ENCODE measurements around the gene INPP4B. TPM values are rescaled to one million over a fixed set of nuclear protein-coding genes. Genes with fewer than 3 reads are reported as not detected.

The INPP4B gene
- total RNA-seq, 1 donor from 2014 or later = 4.9 TPM

GRCh38 chr4:142708231-142708630, 137.9 kb downstream of the INPP4B start:
- H3K36me3 Mint-ChIP-seq (ENCODE audit: low read depth, unreplicated experiment) = peaks cover 7% of the 10 kb centered on the region
- H3K9me3 Mint-ChIP-seq (ENCODE audit: unreplicated experiment) = no peaks in the 10 kb centered on the region
- DNase-seq (ENCODE audit: low spot score) = no peak
- no peak overlapping the region for H3K4me3 Mint-ChIP-seq (ENCODE audit: unreplicated experiment)
- no peak overlapping the region for H3K27ac Mint-ChIP-seq (ENCODE audit: unreplicated experiment)
- no peaks in the 10 kb centered on the region for H3K4me1 Mint-ChIP-seq (ENCODE audit: unreplicated experiment)
- TF ChIP-seq CTCF (IDR thresholded peaks at IDR 0.05; ENCODE audit: unreplicated experiment) = no peak
- H3K27me3 Mint-ChIP-seq (ENCODE audit: unreplicated experiment) = no peaks in the 10 kb centered on the region

GRCh38 chr4:142707401-142707800, 138.7 kb downstream of the INPP4B start:
- TF ChIP-seq CTCF (IDR thresholded peaks at IDR 0.05; ENCODE audit: unreplicated experiment) = no peak
- H3K4me1 Mint-ChIP-seq (ENCODE audit: unreplicated experiment) = no peaks in the 10 kb centered on the region
- no peak overlapping the region for H3K27ac Mint-ChIP-seq (ENCODE audit: unreplicated experiment)
- DNase-seq (ENCODE audit: low spot score) = no peak
- H3K4me3 Mint-ChIP-seq (ENCODE audit: unreplicated experiment) = no peak overlapping the region
- peaks cover 7% of the 10 kb centered on the region for H3K36me3 Mint-ChIP-seq (ENCODE audit: low read depth, unreplicated experiment)
- no peaks in the 10 kb centered on the region for H3K27me3 Mint-ChIP-seq (ENCODE audit: unreplicated experiment)
- no peaks in the 10 kb centered on the region for H3K9me3 Mint-ChIP-seq (ENCODE audit: unreplicated experiment)

GRCh38 chr4:142706381-142706780, 139.7 kb downstream of the INPP4B start:
- Mint-ChIP-seq H3K4me3 (ENCODE audit: unreplicated experiment) (no peak overlapping the region), H3K36me3 (ENCODE audit: low read depth, unreplicated experiment) (peaks cover 7% of the 10 kb centered on the region), H3K4me1 (ENCODE audit: unreplicated experiment) (no peaks in the 10 kb centered on the region), H3K9me3 (ENCODE audit: unreplicated experiment) (no peaks in the 10 kb centered on the region), H3K27ac (ENCODE audit: unreplicated experiment) (no peak overlapping the region), H3K27me3 (ENCODE audit: unreplicated experiment) (no peaks in the 10 kb centered on the region)
- DNase-seq (ENCODE audit: low spot score) = no peak
- no peak for TF ChIP-seq CTCF (IDR thresholded peaks at IDR 0.05; ENCODE audit: unreplicated experiment)

- DNase-seq (ENCODE audit: low spot score) = no peak
- Mint-ChIP-seq H3K4me3 (ENCODE audit: unreplicated experiment) (no peak overlapping the region), H3K4me1 (ENCODE audit: unreplicated experiment) (no peaks in the 10 kb centered on the region), H3K9me3 (ENCODE audit: unreplicated experiment) (no peaks in the 10 kb centered on the region), H3K36me3 (ENCODE audit: low read depth, unreplicated experiment) (peaks cover 7% of the 10 kb centered on the region), H3K27me3 (ENCODE audit: unreplicated experiment) (no peaks in the 10 kb centered on the region), H3K27ac (ENCODE audit: unreplicated experiment) (no peak overlapping the region)
- no peak for TF ChIP-seq CTCF (IDR thresholded peaks at IDR 0.05; ENCODE audit: unreplicated experiment)
Observed at GRCh38 chr4:142705820-142706219, 140.3 kb downstream of the INPP4B start.

- Mint-ChIP-seq H3K27me3 (ENCODE audit: unreplicated experiment) (no peaks in the 10 kb centered on the region), H3K4me3 (ENCODE audit: unreplicated experiment) (no peak overlapping the region), H3K4me1 (ENCODE audit: unreplicated experiment) (no peaks in the 10 kb centered on the region), H3K36me3 (ENCODE audit: low read depth, unreplicated experiment) (peaks cover 7% of the 10 kb centered on the region), H3K27ac (ENCODE audit: unreplicated experiment) (no peak overlapping the region), H3K9me3 (ENCODE audit: unreplicated experiment) (no peaks in the 10 kb centered on the region)
- no peak for DNase-seq (ENCODE audit: low spot score)
- no peak for TF ChIP-seq CTCF (IDR thresholded peaks at IDR 0.05; ENCODE audit: unreplicated experiment)
Observed at GRCh38 chr4:142703694-142704309, 142.3 kb downstream of the INPP4B start.

Data from endothelial cell (in vitro differentiated cells).